GM10248 (cell line): ENCODE measurements around the gene DDX39A.
"Not testable (repeated sequence)": the region's sequence is repeated elsewhere in the genome, so short reads cannot be mapped to it uniquely, and the experiment has no call there.

ENCODE experiments used
- CTCF ChIA-PET: fragments of 300-600 bp; sonication (Branson Sonifier 250); formaldehyde crosslinking; extraction: SDS; loops from one replicate; lab custom pipeline; 2021; ENCODE audit warnings: antibody characterized with exemption; lab: Yijun Ruan, JAX
- POLR2A ChIA-PET: fragments of 350-650 bp; sonication (Branson Sonifier 250); formaldehyde crosslinking; extraction: SDS; loops from one replicate; lab custom pipeline; 2020; ENCODE audit warnings: antibody characterized with exemption; lab: Yijun Ruan, JAX
- DNase-seq: peaks from one replicate; pipeline ENCODE4 v3.0.0; 2012; ENCODE audit errors: extremely low spot score
- TF ChIP-seq, protein P1 (sequence below): IDR thresholded peaks from 2 replicates; pipeline ENCODE4 v1.5.1; 2012; ENCODE audit warnings: mild to moderate bottlenecking, low read depth; ENCODE audit errors: extremely low read depth, missing control alignments, control extremely low read depth

DDX39A gene

DNA sequence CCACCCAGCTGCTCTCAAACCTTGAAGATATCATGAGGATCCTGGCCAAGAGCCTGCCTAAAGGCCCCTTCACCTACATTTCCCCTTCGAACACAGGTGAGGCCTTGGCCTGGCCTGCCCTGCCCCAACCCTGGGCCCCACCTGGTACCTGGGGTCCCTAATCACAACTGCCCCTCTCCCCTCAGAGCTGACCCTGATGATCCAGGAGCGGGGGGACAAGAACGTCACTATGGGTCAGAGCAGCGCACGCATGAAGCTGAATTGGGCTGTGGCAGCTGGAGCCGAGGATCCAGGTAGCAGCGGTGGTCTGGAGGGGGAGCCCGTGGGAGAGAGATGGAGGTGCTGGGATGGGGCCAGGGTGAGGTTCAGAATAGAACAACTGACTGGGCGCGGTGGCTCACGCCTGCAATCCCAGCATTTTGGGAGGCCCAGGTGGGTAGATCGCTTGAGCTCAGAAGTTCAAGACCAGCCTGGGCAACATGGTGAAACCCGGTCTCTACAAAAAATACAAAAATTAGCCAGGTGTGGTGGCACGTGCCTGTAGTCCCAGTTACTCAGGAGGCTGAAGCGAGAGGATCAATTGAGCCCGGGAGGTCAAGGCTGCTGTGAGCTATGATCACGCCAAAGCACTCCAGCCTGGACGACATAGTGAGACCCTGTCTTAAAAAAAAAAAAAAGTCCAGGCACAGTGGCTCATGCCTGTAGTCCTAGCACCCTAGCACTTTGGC lies 17.5 kb downstream of the DDX39A start:
- DNase-seq = no peak
- POLR2A ChIA-PET = no interaction called here
- TF ChIP-seq, protein P1, sequence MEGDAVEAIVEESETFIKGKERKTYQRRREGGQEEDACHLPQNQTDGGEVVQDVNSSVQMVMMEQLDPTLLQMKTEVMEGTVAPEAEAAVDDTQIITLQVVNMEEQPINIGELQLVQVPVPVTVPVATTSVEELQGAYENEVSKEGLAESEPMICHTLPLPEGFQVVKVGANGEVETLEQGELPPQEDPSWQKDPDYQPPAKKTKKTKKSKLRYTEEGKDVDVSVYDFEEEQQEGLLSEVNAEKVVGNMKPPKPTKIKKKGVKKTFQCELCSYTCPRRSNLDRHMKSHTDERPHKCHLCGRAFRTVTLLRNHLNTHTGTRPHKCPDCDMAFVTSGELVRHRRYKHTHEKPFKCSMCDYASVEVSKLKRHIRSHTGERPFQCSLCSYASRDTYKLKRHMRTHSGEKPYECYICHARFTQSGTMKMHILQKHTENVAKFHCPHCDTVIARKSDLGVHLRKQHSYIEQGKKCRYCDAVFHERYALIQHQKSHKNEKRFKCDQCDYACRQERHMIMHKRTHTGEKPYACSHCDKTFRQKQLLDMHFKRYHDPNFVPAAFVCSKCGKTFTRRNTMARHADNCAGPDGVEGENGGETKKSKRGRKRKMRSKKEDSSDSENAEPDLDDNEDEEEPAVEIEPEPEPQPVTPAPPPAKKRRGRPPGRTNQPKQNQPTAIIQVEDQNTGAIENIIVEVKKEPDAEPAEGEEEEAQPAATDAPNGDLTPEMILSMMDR = no peak
- CTCF ChIA-PET = interaction anchor here (1.0 to 1.4 kb wide), 2 partner anchors 40 to 66 kb away, joined by 3 to 4 read pairs; no protein-coding TSS in a partner anchor

DNA sequence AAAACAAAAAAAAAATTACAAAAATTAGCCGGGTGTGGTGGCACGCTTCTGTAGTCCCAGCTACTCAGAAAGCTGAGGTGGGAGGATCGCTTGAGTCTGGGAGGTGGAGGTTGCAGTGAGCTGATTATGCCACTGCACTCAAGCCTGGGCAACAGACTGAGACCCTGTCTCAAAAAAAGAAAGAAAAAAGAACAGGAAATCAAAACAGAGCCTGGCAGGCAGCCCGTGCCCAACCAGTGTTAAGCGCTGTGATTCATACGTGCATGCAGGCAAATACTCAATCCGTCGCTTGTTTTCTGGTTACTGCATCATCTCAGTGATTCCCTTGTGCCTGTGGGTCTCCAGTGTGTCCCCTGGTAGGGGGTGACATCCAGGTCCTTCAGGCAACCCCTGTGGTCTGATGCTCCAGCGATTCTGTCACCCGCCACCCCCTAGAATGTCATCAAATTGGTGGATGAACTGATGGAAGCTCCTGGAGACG lies 18.1 kb downstream of the DDX39A start:
- TF ChIP-seq, protein P1 = no peak
- ChIA-PET CTCF (interaction anchor here (1.0 to 1.5 kb wide), 3 partner anchors 39 to 67 kb away, joined by 3 to 4 read pairs (median 3); no protein-coding TSS in a partner anchor), POLR2A (no interaction called here)
- no peak for DNase-seq

DNA sequence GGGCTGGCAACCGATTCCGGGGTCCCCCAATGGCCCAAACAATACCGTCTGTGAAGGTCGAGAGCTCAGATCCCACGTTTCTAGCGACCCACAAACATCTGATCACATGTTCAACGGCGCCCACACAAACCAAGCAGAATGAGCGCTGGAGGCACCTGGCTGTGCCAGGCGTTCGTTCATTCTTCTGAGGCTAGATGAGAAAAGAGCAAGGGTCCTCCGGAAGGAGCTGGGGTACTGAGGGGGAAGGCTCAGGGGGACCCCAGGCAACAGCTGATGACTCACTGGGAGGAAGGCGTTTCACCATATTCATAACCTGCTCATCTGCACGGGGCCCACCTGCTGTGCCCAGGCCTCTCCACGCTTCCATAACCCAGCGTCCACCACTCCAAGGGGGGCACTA lies 22.0 kb downstream of the DDX39A start:
- POLR2A ChIA-PET, DNase-seq: not testable (repeated sequence)
- CTCF ChIA-PET = interaction anchor here (1.2 to 1.5 kb wide), 2 partner anchors 9 to 49 kb away, joined by 3 to 6 read pairs; no protein-coding TSS in a partner anchor

DNA sequence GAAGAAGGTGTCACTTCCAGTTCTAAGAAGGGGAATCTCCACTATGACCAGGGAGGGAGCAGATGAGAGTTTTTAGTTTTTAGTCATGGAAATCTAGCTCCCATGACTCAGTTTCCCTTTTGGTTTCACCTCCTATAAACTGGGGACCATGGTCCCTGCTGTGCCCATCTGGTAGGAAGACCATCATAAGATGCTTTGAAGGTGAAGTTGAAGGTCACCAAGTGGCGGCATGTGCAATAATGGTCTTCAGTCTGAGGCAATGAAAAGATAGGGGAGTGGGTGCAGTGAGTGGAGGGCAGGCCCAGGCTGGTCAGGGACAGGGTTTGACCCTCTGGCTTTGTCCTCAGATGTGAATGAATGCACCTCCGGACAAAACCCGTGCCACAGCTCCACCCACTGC lies 22.4 kb downstream of the DDX39A start:
- POLR2A ChIA-PET, DNase-seq: not testable (repeated sequence)
- CTCF ChIA-PET = interaction anchor here (1.2 to 1.5 kb wide), 3 partner anchors 9 to 48 kb away, joined by 3 to 6 read pairs (median 3); no protein-coding TSS in a partner anchor

DNA sequence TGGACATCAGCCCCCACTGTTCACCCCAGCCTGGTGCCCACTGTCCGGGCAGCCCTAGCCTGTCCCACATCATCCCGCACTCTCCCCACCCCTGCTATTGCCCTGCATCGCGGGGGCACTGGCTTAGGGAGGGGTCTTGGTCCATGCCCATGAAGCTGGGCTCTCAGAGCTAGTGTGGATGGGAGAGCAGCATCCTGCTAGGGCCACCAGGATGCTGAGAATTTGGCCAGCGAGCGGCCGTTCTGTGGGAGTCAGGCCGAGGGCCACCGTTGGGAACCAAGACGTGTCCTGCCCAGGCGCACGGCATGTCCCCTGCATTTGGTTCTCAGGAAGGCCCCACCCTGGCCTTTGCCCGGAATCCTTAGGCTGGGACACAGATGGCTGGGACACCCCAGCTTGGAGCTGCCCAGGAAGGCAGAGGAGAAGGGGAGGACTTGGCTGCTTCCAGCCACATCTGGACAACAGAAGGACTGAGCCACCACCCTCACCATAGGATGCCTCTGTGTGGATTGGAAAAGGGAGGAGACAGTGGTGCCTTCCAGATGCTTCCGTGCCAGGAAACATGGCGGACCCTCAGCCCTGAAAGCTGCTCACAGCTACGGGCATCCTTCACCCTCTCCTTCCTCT lies 23.3 kb downstream of the DDX39A start:
- no peak for DNase-seq
- TF ChIP-seq, protein P1 = no peak
- CTCF ChIA-PET = interaction anchor here (1.3 to 2.2 kb wide), 3 partner anchors 11 to 48 kb away, joined by 3 to 5 read pairs (median 3); no protein-coding TSS in a partner anchor
- POLR2A ChIA-PET = no interaction called here

DNA sequence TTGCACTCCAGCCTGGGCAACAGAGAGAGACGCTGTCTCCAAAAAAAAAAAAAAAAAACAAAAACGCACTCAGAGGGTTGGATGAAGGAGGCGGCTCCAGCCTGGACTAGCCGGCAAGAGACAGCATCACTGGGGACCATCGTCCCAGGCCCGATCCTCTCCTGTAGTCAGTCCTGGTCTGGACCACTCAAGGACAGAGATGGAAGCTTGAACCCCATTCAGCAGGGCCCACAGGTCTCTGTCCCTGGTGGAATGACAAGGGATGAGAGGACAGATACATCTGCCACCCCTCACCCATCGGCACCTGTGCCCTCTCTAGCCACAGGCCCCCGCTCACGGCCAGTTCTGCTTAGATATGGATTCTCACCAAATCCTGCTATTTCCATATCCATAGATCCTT lies 23.9 kb downstream of the DDX39A start:
- TF ChIP-seq, protein P1 = no peak
- POLR2A ChIA-PET = interaction anchor here (2.2 kb wide), 1 partner anchor 8 kb away, joined by 7 read pairs; no protein-coding TSS in a partner anchor
- CTCF ChIA-PET = interaction anchor here (1.3 to 2.2 kb wide), 2 partner anchors 11 to 12 kb away, joined by 3 to 5 read pairs; no protein-coding TSS in a partner anchor
- DNase-seq = no peak

DNA sequence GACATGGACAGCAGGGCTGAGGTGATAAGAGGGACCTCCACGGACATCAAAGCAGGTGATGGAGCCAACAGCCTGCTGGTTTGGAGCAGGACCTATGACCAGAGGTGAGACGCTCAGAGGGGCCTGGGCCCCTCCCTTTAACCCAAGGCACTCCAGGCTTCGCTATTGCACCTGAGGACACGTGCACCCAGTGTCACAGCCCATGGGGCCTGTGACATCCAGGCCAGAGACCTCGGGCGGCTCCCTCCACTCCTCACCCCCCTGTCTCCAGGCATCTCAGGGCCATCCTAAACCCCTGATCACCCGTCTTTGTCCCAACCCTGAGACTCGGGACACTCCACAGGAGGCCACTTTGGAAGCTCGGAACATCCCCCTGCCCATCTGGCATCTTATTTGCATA lies 25.0 kb downstream of the DDX39A start:
- POLR2A ChIA-PET = interaction anchor here (2.2 kb wide), 1 partner anchor 10 kb away, joined by 7 read pairs; no protein-coding TSS in a partner anchor
- CTCF ChIA-PET = interaction anchor here (2.2 kb wide), 1 partner anchor 12 kb away, joined by 5 read pairs; no protein-coding TSS in a partner anchor
- DNase-seq = no peak
- TF ChIP-seq, protein P1 = no peak
